HG02588 (cell line): ENCODE measurements around the gene GRIN2A.

Experiments used
- ATAC-seq: cut with Tn5 transposase; IDR thresholded peaks from one replicate; pipeline ENCODE4 v1.9.1; 2021; ENCODE audit warnings: mild to moderate bottlenecking, moderate library complexity; ENCODE audit not compliant: unreplicated experiment

Gene GRIN2A

DNA sequence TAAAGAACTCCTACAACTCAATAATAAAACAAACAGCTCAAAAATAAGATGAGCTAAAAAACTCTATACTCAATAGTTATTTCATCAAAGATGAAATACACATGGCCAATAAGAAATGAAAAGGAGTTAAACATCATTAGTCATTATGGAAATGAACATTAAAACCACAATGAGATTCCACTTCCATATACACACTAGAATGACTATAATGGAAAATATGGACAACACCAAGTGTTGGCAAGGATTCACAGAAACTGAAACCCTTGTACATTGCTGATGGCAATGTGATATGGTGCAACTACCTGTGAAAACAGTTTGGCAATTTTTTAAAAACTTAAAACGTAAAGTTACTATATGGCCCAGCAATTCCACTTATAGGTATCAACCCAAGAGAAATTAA lies 91.4 kb downstream of the GRIN2A start:
- no peak for ATAC-seq

DNA sequence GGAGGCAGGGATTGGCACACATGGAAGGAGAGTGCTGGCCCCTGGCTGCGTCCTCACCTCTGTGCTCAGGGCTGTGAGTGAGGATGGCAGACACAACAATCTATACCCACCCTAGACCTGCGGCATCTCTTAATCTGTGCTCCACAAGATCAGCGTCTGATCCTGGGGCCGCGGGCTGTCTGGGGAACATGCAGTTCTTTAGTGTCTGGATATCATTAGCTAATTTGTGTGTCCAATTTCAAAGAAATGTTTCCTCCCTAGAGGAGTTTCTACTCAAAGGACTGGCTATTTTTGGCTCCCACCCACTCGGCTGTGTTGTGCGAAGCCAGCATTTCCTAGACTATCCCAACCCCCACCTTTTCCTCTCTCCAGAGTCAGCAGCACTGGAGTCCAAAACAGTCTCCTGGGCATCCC lies 93.8 kb downstream of the GRIN2A start:
- ATAC-seq: no peak

DNA sequence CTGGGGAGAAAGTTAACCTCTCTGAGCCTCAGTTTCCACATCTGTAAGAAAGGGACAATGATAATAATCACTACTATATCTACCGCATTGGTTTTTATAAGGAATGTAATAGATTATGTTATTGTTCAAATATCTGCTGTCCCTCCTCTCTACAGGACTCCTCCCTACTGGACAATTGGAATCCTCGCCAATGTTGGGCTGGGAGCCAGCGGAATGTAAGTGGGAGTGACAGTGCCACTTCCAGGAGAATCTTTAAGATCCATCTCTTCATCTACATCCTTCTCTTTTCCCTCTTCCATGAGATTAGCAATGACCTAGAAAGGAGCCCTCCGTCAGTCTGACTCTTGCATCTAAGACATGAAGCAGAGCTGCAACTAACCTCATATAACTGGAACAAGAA lies 95.1 kb downstream of the GRIN2A start:
- ATAC-seq: no peak

DNA sequence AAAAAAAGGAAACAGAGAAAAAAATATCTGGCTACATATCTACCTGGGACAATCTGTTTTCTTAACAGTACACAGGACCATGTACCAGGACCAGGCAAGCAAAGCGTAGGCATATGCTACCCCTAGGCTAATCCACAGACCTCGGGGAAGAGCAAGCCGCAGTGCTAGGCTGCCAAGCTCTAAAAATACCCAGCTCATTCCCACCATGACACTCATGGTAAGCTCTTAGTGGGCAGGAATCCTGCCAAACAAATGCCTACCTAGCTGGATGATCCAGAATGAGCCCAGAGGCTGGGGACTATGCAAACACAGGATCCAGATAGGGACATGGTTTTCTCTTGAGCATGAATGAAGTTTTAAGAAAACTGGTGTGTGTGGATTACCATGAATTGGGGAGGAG lies 95.6 kb downstream of the GRIN2A start:
- ATAC-seq: no peak

DNA sequence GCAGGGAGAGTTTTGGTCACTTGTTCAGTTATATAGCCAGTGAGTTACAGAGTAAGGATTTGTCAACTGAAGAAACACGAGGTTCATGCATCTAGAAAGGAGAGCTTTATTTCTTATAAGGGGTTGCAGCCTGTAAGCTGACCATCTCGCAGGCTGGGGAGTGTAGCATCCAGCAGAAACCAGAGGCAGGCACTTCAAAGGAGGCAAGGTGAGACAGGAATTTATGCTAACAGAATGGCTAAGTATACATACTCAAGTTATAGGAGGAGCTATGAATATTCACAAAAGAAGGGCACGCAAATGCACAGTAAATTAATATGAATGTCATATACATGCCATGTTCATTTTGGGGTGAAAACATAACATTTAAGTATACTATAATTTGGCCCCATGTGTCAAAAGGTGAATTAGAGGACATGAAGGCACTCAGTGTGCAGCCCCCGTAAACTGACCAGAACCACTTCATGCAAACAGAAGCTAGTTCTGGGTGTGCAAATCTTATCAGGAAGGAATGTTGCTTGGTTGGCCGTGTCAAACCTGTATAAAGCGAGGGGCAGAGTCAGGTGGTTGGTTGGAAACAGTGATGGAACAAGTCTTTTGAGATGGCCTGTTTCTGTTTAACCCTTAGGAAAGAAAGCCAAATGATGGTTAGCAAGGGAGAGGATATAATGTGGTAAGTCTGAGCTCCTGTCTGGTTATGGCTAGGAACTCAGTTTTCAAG lies 97.0 kb downstream of the GRIN2A start:
- no peak for ATAC-seq

DNA sequence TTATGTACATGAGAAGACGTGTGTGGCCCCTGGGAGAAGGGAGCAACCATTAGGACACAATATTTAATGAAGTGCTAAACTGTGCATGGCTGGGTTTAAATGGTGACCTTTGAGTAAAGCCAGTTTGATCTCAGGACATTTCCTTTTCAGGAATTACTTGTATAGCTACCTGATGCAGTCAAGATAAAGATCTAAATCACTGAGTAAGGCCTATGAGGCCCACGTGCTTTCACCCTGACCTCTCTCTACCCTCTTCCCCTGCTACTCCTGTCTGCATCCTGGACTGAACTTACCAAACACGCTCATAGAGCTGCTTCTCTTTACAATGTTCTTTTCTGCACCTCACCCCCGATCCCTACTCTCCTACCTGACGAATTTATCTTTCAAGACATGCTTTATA lies 98.9 kb downstream of the GRIN2A start:
- ATAC-seq: no peak

DNA sequence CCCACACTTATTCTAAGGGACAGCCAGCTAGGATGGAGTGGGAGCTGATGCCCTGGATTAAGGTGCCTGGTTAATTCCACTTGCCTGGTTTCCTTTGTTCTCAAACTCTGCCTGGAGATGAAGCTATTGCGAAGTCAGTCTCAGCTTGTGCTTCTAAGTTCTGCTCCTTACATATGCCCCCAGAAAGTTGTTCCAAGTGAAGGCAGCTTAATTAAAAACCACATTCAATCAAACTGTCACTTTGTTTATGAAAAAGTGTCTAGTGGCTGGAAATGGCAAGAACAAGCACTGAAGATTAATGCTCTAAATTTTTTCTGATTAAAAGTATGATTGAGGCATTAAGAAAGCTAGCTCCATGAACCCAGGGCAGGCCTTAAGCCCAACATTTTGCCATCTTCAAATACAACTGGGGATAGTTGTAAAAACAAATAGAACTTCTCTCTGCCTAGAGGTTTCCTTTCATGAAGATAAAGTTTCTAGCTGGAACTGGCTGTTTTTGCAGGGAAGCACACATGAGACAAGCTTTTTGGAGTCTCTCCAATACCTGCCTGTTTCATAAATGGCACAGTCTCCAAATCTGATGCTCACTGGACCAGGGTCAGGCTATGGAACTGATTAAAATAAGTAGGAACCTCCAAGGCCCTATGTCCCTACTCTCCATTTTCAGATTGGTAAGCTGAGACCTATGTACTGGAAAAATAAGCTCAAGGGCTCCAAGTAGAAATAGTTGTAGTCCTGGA lies 100.9 kb downstream of the GRIN2A start:
- no peak for ATAC-seq

DNA sequence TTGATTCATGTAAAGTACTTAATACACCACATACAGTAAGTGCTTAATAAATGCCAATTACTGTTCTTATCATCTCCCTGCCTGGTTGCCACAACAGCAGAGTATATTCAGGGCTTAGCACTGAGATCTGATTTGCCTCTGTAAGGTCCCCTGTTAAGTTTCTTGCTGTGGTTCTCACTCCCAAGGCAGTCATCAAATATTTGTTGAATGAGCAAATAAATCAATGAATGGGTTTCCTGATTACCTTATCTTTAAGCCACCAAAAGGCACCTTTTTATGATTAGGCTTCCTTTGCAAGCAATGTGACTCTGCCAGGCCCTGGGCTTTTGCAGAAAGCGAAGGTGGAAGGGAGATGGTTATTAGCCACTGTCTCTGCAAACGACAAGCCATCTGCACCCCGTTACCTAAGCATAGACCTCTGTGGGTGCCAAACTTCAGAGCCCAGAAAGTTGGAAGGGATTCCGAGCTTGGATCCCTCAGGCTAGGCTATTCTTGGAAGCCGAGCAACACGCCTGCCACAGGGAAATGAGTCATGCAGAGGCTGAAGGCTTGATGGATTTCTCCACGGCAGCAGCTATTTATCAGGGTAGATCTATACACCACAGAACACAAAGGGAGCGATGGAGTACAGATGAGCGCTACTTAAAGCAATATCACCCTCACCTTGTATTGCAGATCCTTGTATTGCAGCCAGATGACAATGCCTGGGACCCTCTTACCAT lies 102.0 kb downstream of the GRIN2A start:
- ATAC-seq: no peak

DNA sequence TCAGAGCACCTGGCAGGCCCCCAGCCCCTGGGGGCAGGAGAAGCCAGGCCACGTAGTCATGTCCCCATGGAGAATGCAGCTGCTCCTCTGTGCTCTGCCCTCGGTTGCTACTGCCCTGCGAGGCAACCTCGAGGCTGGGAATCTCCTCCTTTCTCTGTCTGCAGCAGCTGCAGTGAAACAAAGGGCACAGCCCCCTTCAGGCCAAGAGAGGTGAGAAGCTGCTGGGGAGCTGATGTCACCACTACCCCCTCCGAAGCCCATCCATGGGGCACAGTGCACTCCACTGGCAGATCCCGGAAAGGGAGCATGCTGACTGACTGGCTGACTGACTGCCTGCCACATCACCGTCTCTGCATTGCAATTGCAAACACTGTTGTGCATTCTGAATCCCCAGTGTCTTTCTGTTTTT lies 103.7 kb downstream of the GRIN2A start:
- no peak for ATAC-seq

DNA sequence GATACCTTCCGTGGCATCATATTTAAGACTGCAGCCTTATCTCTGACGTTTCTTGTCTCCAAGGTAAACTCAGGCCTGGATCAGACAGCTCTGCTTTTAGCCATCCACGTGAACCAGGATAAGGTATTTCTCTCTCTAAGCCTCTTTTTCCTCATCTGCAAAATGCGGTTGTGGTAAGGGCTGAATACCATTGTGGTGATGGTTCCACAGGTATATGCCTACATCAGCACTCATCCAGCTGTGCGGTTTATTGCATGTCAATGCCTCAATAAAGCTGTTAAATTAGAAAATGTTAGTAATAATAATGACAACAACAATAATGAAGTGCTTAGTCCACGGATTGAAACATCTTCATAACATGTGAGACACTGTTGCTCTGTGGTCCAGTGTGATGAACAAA lies 104.4 kb downstream of the GRIN2A start:
- no peak for ATAC-seq

DNA sequence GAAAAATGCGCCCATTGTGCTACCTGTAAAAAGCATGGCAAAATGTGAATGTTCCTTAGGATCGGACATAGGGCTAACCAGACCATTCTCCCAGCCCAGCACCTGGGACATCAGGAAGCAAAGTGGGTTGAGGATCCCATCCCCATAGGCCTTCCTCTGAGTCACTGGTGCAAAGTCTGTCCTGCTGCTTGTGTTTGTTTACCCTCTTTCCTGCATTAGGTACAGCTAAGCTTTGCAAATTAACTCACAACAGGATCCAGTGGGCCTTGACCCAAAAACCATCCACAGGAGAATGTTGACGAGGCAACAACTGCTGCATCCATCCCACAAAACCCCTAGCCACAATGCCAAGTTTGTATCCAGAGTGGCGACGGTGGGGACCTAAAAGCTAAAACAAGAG lies 106.2 kb downstream of the GRIN2A start:
- no peak for ATAC-seq

DNA sequence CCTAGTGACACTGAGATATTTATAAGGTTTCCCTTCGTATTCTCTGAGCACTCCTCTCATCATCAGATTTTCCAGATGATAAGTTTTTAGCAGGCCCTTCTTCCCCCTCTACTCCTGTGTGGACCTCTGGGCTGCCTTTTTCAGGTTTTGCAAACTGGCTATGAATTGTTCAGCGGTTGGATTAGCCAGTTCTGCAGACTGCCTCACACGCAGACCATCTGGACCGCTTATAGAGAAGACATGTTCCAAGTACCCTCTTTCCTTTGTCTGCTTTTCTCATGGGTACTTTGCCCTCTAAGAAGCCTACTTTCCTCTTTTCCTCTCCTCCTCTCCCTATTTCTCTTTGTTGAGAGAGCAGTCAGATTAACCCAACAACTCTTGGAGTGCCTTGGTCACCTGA lies 111.6 kb downstream of the GRIN2A start:
- ATAC-seq: no peak

DNA sequence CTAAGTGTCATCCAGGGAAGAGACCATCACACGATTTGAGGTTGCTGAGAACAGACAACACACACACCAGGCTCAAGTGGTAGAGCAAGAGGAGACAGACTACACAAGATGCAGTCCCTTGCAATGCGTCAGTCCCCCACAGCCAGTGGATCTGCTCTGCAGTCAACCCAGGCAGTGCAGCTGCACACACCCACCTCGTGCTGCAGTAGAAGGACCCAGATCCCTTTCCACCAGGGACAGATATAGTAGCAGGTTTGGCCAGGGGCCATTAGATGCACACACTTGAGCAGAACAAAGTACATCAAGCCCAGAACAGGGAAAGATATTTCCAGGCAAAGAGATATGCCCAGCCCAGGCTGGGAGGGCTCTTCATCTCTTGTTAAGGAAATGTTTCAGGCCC lies 112.9 kb downstream of the GRIN2A start:
- ATAC-seq: no peak

DNA sequence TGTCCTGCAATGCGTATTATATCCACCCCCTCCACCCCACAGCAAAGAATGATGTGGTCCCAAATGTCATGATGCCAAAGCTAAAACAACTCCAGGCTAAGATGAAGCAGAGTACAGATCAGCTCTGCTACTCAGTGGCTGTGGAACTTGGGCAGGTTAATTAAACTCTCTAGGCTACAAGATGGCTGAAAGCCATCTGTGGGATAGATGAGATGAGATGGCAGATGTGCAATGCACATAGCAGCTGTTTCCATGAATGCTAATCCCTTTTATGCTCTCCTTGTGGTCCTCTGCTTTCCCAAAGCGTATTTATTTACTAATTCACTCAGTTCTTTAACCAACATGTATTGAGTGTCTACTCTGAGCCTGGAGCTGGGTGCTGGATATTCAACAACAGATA lies 114.4 kb downstream of the GRIN2A start:
- ATAC-seq: no peak

DNA sequence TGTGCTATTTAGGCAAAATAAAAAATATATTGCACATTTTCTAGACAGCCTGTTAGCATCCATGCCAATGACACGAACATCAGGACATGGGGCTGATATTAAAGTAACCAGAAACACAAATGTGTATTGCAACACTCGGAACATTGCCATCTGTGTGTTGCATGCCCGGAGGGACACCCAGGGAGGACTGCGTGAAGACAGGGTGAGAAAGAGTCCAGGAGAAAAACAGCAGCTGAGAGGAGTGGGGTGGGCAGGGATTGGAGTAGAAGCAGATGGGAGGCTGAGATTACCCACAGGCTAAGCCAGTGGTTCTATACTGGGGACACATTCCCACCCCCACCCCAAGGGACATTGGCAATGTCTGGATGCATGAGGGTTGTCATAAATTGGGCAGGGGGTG lies 114.8 kb downstream of the GRIN2A start:
- ATAC-seq: no peak

DNA sequence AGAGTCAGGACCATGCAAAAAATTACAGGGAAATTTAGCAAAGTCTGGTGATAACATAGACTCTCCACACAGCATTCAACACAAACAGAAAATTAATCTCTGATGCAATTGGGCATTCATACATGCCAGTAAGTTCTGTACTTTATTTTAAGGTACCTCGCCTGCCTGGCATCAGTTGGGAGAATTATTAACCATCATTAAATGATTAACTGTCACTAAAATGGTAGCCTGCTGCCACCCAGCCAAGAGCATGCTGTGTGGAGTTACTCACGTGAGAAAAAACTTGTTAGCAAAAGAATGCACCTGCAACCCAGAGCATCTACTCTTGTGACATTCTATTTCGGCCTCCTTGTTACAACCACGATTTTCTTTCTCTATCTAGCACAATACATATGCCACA lies 117.2 kb downstream of the GRIN2A start:
- ATAC-seq: no peak

DNA sequence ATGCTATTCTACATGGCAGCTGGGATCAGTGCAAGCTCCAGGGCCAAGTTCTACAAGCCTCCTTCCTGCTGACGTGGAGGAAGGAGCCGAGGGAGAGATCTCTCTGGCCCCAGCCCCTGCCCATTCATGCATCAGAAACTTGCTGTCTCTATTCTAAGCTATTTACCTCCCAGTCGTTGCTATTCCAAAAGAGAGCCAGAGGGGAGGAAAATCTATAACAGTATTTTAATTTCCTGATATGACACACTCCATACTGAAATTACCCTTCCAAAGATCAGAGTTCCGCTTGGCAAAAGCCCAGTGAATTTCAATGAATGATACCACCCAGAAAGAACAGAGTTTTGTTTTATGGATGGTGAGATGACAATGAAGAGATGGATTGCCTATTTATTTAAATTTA lies 133.4 kb downstream of the GRIN2A start:
- no peak for ATAC-seq

DNA sequence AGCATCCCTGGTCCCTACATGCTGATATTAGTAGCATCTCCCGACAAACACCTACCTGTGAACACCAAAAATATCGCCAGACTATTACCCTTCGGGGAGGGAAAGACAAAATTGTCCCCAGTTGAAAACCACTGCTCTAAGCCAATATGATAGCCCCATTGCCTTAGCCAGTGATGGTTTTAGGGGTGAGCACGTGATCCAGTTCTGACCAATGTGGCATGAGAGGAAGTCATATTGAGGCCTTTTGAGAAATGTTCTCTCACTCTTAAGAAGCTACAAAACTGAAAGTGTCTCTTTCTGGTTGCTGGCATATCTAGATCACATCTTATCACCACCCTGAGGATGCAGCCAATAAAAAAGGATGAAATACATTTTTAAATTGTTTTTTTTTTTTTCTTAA lies 136.3 kb downstream of the GRIN2A start:
- no peak for ATAC-seq

DNA sequence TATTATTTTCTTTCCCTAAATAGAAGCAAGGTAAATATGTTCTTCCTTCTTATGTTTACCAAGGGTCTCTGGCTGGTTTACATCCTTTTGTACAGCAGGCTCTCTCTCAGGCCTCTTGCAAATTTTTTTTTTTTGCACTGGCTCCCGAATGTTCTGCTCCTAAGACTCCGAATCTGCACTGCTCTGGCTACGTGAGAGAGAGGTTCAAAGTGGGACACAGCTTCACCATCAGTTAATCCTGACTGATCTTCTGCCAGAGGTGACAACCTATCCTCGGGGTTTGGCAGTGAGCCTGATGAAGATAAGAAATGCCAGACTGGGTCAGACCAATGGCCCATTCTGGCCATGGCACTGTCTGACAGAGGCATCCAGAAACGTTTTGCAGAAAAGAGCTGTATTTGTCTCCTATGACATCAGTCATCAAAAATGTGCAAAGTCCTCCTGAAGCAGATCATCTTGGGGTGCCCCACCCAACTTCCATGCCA lies 136.9 kb downstream of the GRIN2A start:
- ATAC-seq: no peak

DNA sequence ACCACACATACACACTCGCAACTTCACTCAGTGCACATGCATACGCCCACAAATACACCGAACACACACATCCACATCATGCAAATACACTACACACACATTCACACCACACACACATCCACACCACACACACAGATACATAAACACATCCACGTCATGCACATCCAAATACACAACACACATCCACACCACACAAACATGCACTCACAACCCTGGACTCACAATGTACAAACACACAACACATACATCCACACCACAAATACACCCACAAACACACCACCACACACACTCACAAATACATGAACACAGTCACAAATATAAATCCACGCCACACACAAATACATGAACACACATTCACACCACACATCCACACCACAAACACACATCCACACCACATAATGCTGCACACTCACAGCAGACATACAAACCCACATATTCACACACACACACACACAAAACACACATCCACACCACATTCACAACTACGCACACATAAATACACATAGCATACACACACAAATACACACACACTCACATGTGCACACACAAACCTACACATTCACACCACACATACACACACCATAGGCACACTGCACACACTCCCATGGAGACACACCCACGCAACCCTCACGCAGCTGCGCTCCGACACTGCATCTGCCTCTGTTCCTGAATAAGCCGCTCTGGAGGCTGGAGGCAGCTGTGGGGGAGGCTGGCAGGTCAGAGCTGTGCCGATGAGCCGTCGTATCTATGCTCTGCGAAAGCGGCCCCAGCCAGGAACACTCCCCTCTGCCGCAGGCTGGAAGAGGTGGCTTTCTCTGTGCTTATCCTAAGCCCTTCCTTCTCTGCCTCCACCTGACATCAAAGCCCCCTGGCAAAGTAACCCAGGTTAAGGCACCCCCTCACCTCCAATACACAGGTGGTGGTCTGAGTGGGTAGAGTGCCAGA lies 141.8 kb downstream of the GRIN2A start:
- ATAC-seq: no peak
